Measurements from ENCODE around the gene GRIN2A. TPM values are rescaled to one million over a fixed set of nuclear protein-coding genes. Genes with fewer than 3 reads are reported as not detected.

Gene GRIN2A
- total and polyA plus RNA-seq, 2 of the 13 experiments (the other 11 are each of a cell fraction or from before 2014, with no cell fraction given): not detected

DNA sequence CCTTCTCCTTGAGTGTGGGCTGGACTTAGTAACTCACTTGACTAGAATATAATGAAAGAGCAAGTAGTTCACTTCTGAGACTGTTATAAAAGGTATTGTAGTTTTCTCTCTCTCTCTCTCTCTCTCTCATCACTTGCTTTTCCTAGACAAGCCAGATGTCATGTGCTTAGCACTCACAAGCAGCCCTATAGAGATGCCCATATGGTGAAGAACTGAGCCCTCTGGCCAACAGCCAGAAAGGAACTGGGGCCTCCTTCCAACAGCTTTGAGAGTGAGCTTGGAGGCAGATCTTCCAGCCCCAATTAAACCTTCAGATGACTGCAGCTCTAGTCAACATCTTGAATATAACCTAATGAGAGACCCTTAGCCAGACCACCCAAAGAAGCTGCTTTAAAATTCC is 440.5 kb downstream of the GRIN2A start:
- Histone ChIP-seq H3K4me3 (replicated peaks in 1 of 3; ENCODE audit: insufficient read depth in 1 of 3, low read depth in 2 of 3, low read length in 3 of 3) (no peak overlapping the region), H3K27me3 (ENCODE audit: control insufficient read depth in 1 of 2, insufficient read depth in 2 of 2, low read length in 2 of 2) (peaks cover 0 to 8% of the 10 kb centered on the region in 2 experiments; a peak in 2 of 5 replicates), H3K27ac (ENCODE audit: extremely low read length, insufficient read depth, low read length) (no peak overlapping the region), H3K4me2 (ENCODE audit: low read depth, low read length) (no peak overlapping the region), H3K79me2 (ENCODE audit: insufficient read depth, low read length) (no peaks in the 10 kb centered on the region), H3K9me3 (ENCODE audit: low read length) (no peaks in the 10 kb centered on the region), H4K20me1 (ENCODE audit: insufficient read depth, low read length) (no peaks in the 10 kb centered on the region), H3K9ac (ENCODE audit: insufficient read depth, low read depth, low read length) (no peak overlapping the region), H3K36me3 (replicated peaks in 1 of 2; ENCODE audit: control insufficient read depth in 1 of 2, insufficient read depth in 2 of 2, low read length in 2 of 2) (no peaks in the 10 kb centered on the region), H2AFZ (ENCODE audit: low read length) (no peak overlapping the region), H3K4me1 (ENCODE audit: insufficient read depth, low read length) (no peaks in the 10 kb centered on the region)
- in situ Hi-C loops (cut with HindIII; ENCODE audit: extremely low pct_ligation_motif_present, low pct_unique_long_range_greater_than_20kb): no loop called here
- BruUV-seq (replicated peaks): no TSS peak
- ChIA-PET CTCF (ENCODE audit: low intra/inter-chr PET ratio, low total read pairs) (no interaction called here), POLR2A (no interaction called here)
- intact Hi-C loops (cut with micrococcal nuclease; ENCODE audit: unreplicated experiment): no loop called here
- FAIRE-seq (no peak), ATAC-seq (no peak), DNase-seq (ENCODE audit: low spot score) (no peak)
- TF ChIP-seq FOXJ3 (CRISPR knock-in tag; IDR thresholded peaks at IDR 0.05; ENCODE audit: borderline replicate concordance) (no peak), ZNF230 (CRISPR knock-in tag; IDR thresholded peaks at IDR 0.05) (no peak), SOX5 (CRISPR knock-in tag; IDR thresholded peaks at IDR 0.05; ENCODE audit: borderline replicate concordance) (no peak), MED1 (CRISPR knock-in tag; IDR thresholded peaks at IDR 0.05) (no peak), ZNF557 (CRISPR knock-in tag; IDR thresholded peaks at IDR 0.05) (no peak), ZNF143 (CRISPR knock-in tag; IDR thresholded peaks at IDR 0.05) (no peak)
- TF ChIP-seq, protein P1, sequence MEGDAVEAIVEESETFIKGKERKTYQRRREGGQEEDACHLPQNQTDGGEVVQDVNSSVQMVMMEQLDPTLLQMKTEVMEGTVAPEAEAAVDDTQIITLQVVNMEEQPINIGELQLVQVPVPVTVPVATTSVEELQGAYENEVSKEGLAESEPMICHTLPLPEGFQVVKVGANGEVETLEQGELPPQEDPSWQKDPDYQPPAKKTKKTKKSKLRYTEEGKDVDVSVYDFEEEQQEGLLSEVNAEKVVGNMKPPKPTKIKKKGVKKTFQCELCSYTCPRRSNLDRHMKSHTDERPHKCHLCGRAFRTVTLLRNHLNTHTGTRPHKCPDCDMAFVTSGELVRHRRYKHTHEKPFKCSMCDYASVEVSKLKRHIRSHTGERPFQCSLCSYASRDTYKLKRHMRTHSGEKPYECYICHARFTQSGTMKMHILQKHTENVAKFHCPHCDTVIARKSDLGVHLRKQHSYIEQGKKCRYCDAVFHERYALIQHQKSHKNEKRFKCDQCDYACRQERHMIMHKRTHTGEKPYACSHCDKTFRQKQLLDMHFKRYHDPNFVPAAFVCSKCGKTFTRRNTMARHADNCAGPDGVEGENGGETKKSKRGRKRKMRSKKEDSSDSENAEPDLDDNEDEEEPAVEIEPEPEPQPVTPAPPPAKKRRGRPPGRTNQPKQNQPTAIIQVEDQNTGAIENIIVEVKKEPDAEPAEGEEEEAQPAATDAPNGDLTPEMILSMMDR (CRISPR knock-in tag; IDR thresholded peaks at IDR 0.05): no peak
- TF ChIP-seq, protein P2, sequence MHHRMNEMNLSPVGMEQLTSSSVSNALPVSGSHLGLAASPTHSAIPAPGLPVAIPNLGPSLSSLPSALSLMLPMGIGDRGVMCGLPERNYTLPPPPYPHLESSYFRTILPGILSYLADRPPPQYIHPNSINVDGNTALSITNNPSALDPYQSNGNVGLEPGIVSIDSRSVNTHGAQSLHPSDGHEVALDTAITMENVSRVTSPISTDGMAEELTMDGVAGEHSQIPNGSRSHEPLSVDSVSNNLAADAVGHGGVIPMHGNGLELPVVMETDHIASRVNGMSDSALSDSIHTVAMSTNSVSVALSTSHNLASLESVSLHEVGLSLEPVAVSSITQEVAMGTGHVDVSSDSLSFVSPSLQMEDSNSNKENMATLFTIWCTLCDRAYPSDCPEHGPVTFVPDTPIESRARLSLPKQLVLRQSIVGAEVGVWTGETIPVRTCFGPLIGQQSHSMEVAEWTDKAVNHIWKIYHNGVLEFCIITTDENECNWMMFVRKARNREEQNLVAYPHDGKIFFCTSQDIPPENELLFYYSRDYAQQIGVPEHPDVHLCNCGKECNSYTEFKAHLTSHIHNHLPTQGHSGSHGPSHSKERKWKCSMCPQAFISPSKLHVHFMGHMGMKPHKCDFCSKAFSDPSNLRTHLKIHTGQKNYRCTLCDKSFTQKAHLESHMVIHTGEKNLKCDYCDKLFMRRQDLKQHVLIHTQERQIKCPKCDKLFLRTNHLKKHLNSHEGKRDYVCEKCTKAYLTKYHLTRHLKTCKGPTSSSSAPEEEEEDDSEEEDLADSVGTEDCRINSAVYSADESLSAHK (CRISPR knock-in tag; IDR thresholded peaks at IDR 0.05; ENCODE audit: borderline replicate concordance): no peak
- TF ChIP-seq, protein P3, sequence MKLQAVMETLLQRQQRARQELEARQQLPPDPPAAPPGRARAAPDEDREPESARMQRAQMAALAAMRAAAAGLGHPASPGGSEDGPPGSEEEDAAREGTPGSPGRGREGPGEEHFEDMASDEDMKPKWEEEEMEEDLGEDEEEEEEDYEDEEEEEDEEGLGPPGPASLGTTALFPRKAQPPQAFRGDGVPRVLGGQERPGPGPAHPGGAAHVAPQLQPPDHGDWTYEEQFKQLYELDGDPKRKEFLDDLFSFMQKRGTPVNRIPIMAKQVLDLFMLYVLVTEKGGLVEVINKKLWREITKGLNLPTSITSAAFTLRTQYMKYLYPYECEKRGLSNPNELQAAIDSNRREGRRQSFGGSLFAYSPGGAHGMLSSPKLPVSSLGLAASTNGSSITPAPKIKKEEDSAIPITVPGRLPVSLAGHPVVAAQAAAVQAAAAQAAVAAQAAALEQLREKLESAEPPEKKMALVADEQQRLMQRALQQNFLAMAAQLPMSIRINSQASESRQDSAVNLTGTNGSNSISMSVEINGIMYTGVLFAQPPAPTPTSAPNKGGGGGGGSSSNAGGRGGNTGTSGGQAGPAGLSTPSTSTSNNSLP (IDR thresholded peaks at IDR 0.05; ENCODE audit: low read depth, low read length): no peak
- TF ChIP-seq, protein P4, sequence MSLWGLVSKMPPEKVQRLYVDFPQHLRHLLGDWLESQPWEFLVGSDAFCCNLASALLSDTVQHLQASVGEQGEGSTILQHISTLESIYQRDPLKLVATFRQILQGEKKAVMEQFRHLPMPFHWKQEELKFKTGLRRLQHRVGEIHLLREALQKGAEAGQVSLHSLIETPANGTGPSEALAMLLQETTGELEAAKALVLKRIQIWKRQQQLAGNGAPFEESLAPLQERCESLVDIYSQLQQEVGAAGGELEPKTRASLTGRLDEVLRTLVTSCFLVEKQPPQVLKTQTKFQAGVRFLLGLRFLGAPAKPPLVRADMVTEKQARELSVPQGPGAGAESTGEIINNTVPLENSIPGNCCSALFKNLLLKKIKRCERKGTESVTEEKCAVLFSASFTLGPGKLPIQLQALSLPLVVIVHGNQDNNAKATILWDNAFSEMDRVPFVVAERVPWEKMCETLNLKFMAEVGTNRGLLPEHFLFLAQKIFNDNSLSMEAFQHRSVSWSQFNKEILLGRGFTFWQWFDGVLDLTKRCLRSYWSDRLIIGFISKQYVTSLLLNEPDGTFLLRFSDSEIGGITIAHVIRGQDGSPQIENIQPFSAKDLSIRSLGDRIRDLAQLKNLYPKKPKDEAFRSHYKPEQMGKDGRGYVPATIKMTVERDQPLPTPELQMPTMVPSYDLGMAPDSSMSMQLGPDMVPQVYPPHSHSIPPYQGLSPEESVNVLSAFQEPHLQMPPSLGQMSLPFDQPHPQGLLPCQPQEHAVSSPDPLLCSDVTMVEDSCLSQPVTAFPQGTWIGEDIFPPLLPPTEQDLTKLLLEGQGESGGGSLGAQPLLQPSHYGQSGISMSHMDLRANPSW (CRISPR knock-in tag; IDR thresholded peaks at IDR 0.05; ENCODE audit: borderline replicate concordance): no peak
- TF ChIP-seq, protein P5, sequence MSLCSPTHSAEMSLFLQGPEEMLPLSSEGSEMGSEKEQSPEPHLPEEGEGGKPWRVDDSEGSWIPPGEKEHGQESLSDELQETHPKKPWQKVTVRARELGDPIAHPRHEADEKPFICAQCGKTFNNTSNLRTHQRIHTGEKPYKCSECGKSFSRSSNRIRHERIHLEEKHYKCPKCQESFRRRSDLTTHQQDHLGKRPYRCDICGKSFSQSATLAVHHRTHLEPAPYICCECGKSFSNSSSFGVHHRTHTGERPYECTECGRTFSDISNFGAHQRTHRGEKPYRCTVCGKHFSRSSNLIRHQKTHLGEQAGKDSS (CRISPR knock-in tag; IDR thresholded peaks at IDR 0.05; ENCODE audit: borderline replicate concordance, low read depth): no peak
- TF ChIP-seq, protein P6, sequence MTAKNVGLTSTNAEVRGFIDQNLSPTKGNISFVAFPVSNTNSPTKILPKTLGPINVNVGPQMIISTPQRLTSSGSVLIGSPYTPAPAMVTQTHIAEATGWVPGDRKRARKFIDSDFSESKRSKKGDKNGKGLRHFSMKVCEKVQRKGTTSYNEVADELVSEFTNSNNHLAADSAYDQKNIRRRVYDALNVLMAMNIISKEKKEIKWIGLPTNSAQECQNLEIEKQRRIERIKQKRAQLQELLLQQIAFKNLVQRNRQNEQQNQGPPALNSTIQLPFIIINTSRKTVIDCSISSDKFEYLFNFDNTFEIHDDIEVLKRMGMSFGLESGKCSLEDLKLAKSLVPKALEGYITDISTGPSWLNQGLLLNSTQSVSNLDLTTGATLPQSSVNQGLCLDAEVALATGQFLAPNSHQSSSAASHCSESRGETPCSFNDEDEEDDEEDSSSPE (CRISPR knock-in tag; IDR thresholded peaks at IDR 0.05): no peak
- TF ChIP-seq, protein P7, sequence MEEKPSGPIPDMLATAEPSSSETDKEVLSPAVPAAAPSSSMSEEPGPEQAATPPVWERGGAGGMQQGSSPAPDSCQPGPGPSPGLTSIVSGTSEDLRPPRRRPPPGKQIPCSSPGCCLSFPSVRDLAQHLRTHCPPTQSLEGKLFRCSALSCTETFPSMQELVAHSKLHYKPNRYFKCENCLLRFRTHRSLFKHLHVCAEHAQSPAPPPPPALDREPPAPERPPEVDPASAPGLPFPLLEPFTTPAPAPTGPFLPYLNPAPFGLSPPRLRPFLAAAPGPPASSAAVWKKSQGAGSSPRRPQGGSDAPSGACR (CRISPR knock-in tag; IDR thresholded peaks at IDR 0.05): no peak

Measured in HepG2 (cell line).